ENCODE measurements around the gene RFC1.

The RFC1 gene

DNA sequence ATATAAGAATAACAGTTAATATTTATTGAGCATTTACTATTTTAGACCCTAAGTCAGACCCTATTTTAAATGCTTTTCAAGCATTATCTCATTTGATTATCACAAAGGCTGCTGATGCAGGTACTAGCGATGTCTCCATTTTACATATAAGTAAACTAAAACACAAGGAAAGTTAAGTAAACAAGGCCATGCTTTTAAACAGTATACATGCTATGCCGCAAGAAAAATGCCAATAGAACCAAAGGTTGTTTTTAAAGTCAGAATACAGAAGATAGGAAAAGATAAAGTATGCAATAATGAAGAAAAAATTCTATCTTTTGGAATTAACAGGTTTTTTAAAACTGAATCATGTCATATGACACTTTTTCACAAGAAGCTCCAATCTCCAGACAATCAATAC lies 26.2 kb downstream of the RFC1 start:
- DNase-seq (ENCODE audit: low spot score): no peak
- Histone ChIP-seq H3K4me1 (ENCODE audit: control insufficient read depth in 2 of 2, insufficient read depth in 1 of 2, low read depth in 1 of 2, low read length in 2 of 2) (peaks cover 0 to 2% of the 10 kb centered on the region in 2 donors), H2BK5ac (ENCODE audit: low read length) (no peak overlapping the region), H3K79me1 (ENCODE audit: low read depth, low read length) (no peaks in the 10 kb centered on the region), H3K36me3 (replicated peaks in 1 of 2; ENCODE audit: control insufficient read depth in 2 of 2, insufficient read depth in 2 of 2, low read length in 2 of 2) (peaks cover 0 to 58% of the 10 kb centered on the region in 2 donors), H3K23ac (ENCODE audit: low read depth, low read length, poor library complexity) (no peak overlapping the region), H4K8ac (ENCODE audit: low read depth, low read length) (no peak overlapping the region), H2BK12ac (ENCODE audit: low read length) (no peak overlapping the region), H3K18ac (ENCODE audit: low read length) (no peak overlapping the region), H3K27me3 (ENCODE audit: control insufficient read depth in 3 of 3, insufficient read depth in 3 of 3, low read depth in 1 of 3, low read length in 3 of 3) (no peaks in the 10 kb centered on the region), H3K9ac (ENCODE audit: low read depth, low read length, poor library complexity) (no peak overlapping the region), H3K27ac (replicated peaks; ENCODE audit: low read length) (no peak overlapping the region), H2AFZ (ENCODE audit: low read length) (no peak overlapping the region), H2AK5ac (ENCODE audit: low read depth, low read length) (no peak overlapping the region), H3K4ac (ENCODE audit: low read length) (no peak overlapping the region), H2BK120ac (ENCODE audit: low read depth, low read length) (no peak overlapping the region), H3K9me3 (replicated peaks in 1 of 2; ENCODE audit: control insufficient read depth in 2 of 2, insufficient read depth in 1 of 2, low read depth in 1 of 2, low read length in 2 of 2) (peaks cover 0 to 2% of the 10 kb centered on the region in 2 donors), H3K4me3 (ENCODE audit: low read length in 2 of 2) (no peak overlapping the region), H2BK15ac (ENCODE audit: low read length) (no peak overlapping the region), H4K91ac (ENCODE audit: low read depth, low read length, poor library complexity) (no peak overlapping the region), H3K14ac (ENCODE audit: low read length) (no peak overlapping the region), H3K4me2 (ENCODE audit: insufficient read depth, low read length, poor library complexity, severe bottlenecking) (no peak overlapping the region)
- no CpG with 5 or more reads among the region's 2 CpGs for WGBS, 2 donors (ENCODE audit: extremely low coverage in 2 of 2, insufficient read length in 2 of 2, insufficient replicate concordance in 1 of 2)

DNA sequence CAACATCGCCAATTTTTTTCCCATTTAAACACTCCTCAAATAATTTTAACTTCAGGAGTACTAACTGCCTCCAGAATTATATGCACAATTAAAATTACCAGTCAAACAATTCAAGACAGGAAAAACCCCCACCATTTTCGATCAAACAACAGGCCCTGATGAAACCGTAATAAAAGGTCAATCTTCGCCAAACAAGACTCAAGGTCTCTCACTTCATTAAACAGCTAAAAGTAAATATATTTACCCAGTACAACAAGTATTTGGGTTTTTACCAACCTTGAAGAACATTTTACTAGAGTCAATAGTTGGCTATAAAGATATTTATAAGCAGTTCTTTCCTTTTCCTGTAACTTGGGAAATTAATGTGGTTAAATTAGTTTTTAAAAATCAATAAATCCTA lies 28.3 kb downstream of the RFC1 start:
- H2BK5ac ChIP-seq (ENCODE audit: low read length): no peak overlapping the region
- H3K23ac ChIP-seq (ENCODE audit: low read depth, low read length, poor library complexity): no peak overlapping the region
- H3K27ac ChIP-seq (replicated peaks; ENCODE audit: low read length): no peak overlapping the region
- H2AK5ac ChIP-seq (ENCODE audit: low read depth, low read length): no peak overlapping the region
- no peaks in the 10 kb centered on the region for H3K79me1 ChIP-seq (ENCODE audit: low read depth, low read length)
- peaks cover 0 to 2% of the 10 kb centered on the region in 2 donors for H3K9me3 ChIP-seq (replicated peaks in 1 of 2; ENCODE audit: control insufficient read depth in 2 of 2, insufficient read depth in 1 of 2, low read depth in 1 of 2, low read length in 2 of 2)
- H3K14ac ChIP-seq (ENCODE audit: low read length): no peak overlapping the region
- no peak overlapping the region for H3K4ac ChIP-seq (ENCODE audit: low read length)
- H2BK12ac ChIP-seq (ENCODE audit: low read length): no peak overlapping the region
- no peak overlapping the region for H2BK120ac ChIP-seq (ENCODE audit: low read depth, low read length)
- no peak for DNase-seq (ENCODE audit: low spot score)
- H3K36me3 ChIP-seq (replicated peaks in 1 of 2; ENCODE audit: control insufficient read depth in 2 of 2, insufficient read depth in 2 of 2, low read length in 2 of 2): peaks cover 0 to 40% of the 10 kb centered on the region in 2 donors
- no peak overlapping the region for H2AFZ ChIP-seq (ENCODE audit: low read length)
- no peak overlapping the region for H4K8ac ChIP-seq (ENCODE audit: low read depth, low read length)
- no peak overlapping the region for H3K18ac ChIP-seq (ENCODE audit: low read length)
- H3K27me3 ChIP-seq (ENCODE audit: control insufficient read depth in 3 of 3, insufficient read depth in 3 of 3, low read depth in 1 of 3, low read length in 3 of 3): no peaks in the 10 kb centered on the region
- no peak overlapping the region for H4K91ac ChIP-seq (ENCODE audit: low read depth, low read length, poor library complexity)
- 100% methylated on average over 1 of the region's 4 CpGs; no CpG with 5 or more reads in 1 of the 2 donors for WGBS, 2 donors (ENCODE audit: extremely low coverage in 2 of 2, insufficient read length in 2 of 2, insufficient replicate concordance in 1 of 2)
- no peak overlapping the region for H2BK15ac ChIP-seq (ENCODE audit: low read length)
- no peak overlapping the region for H3K4me3 ChIP-seq (ENCODE audit: low read length in 2 of 2)
- no peak overlapping the region for H3K9ac ChIP-seq (ENCODE audit: low read depth, low read length, poor library complexity)
- H3K4me2 ChIP-seq (ENCODE audit: insufficient read depth, low read length, poor library complexity, severe bottlenecking): no peak overlapping the region
- peaks cover 0 to 2% of the 10 kb centered on the region in 2 donors for H3K4me1 ChIP-seq (ENCODE audit: control insufficient read depth in 2 of 2, insufficient read depth in 1 of 2, low read depth in 1 of 2, low read length in 2 of 2)

DNA sequence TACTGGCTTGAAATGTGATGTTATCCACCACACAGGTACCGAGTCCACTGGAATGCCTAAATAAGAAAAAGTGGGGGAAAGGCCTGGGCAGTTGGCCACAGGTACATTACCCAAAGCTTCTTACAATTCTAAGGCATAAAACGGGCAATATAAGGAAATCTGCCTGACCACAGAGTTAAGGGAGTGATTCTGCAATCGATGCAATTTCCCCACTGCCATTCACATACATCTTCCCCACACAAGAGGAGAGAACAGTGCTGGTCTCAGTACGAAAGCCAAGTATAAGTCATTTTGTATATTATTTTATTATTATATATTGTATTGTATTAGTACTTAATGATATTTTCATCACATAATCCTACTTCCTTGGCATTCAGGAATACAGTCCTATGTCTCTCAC lies 30.6 kb downstream of the RFC1 start:
- Histone ChIP-seq H3K4me2 (ENCODE audit: insufficient read depth, low read length, poor library complexity, severe bottlenecking) (no peak overlapping the region), H3K18ac (ENCODE audit: low read length) (no peak overlapping the region), H3K27me3 (ENCODE audit: control insufficient read depth in 3 of 3, insufficient read depth in 3 of 3, low read depth in 1 of 3, low read length in 3 of 3) (no peaks in the 10 kb centered on the region), H3K9ac (ENCODE audit: low read depth, low read length, poor library complexity) (no peak overlapping the region), H3K4ac (ENCODE audit: low read length) (no peak overlapping the region), H3K23ac (ENCODE audit: low read depth, low read length, poor library complexity) (no peak overlapping the region), H2AK5ac (ENCODE audit: low read depth, low read length) (no peak overlapping the region), H2BK15ac (ENCODE audit: low read length) (no peak overlapping the region), H3K36me3 (replicated peaks in 1 of 2; ENCODE audit: control insufficient read depth in 2 of 2, insufficient read depth in 2 of 2, low read length in 2 of 2) (peaks cover 0 to 17% of the 10 kb centered on the region in 2 donors), H2AFZ (ENCODE audit: low read length) (no peak overlapping the region), H2BK12ac (ENCODE audit: low read length) (no peak overlapping the region), H3K9me3 (replicated peaks in 1 of 2; ENCODE audit: control insufficient read depth in 2 of 2, insufficient read depth in 1 of 2, low read depth in 1 of 2, low read length in 2 of 2) (peaks cover 0 to 2% of the 10 kb centered on the region in 2 donors), H3K4me3 (ENCODE audit: low read length in 2 of 2) (no peak overlapping the region), H3K4me1 (ENCODE audit: control insufficient read depth in 2 of 2, insufficient read depth in 1 of 2, low read depth in 1 of 2, low read length in 2 of 2) (no peaks in the 10 kb centered on the region), H3K27ac (replicated peaks; ENCODE audit: low read length) (no peak overlapping the region), H3K79me1 (ENCODE audit: low read depth, low read length) (peaks cover 1% of the 10 kb centered on the region), H2BK5ac (ENCODE audit: low read length) (no peak overlapping the region), H4K91ac (ENCODE audit: low read depth, low read length, poor library complexity) (no peak overlapping the region), H3K14ac (ENCODE audit: low read length) (no peak overlapping the region), H2BK120ac (ENCODE audit: low read depth, low read length) (no peak overlapping the region), H4K8ac (ENCODE audit: low read depth, low read length) (no peak overlapping the region)
- no CpG with 5 or more reads among the region's 4 CpGs for WGBS, 2 donors (ENCODE audit: extremely low coverage in 2 of 2, insufficient read length in 2 of 2, insufficient replicate concordance in 1 of 2)
- no peak for DNase-seq (ENCODE audit: low spot score)

DNA sequence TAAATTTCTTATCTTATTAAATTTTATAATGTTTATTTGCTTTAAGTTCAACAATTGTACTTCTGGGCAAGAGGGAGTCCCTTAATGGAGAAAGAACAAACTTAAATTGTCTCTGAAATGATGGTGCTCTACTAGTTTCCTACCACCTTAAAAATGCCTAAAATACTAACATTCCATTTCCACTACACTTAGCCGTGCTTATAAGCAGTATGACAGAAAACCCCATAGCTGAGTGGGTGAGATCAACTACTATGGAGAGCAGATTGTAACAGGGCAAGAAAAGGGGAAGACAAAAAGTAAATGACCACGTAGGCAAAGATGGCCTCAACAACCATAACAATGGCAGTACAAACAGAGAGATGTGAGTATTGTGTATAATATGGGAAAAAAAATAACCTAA lies 35.0 kb downstream of the RFC1 start:
- Histone ChIP-seq H3K4ac (ENCODE audit: low read length) (no peak overlapping the region), H3K27ac (replicated peaks; ENCODE audit: low read length) (no peak overlapping the region), H2BK120ac (ENCODE audit: low read depth, low read length) (no peak overlapping the region), H2AK5ac (ENCODE audit: low read depth, low read length) (no peak overlapping the region), H3K14ac (ENCODE audit: low read length) (no peak overlapping the region), H2BK12ac (ENCODE audit: low read length) (no peak overlapping the region), H3K36me3 (replicated peaks in 1 of 2; ENCODE audit: control insufficient read depth in 2 of 2, insufficient read depth in 2 of 2, low read length in 2 of 2) (peaks cover 0 to 18% of the 10 kb centered on the region in 2 donors), H2AFZ (ENCODE audit: low read length) (no peak overlapping the region), H3K23ac (ENCODE audit: low read depth, low read length, poor library complexity) (no peak overlapping the region), H2BK15ac (ENCODE audit: low read length) (no peak overlapping the region), H3K27me3 (ENCODE audit: control insufficient read depth in 3 of 3, insufficient read depth in 3 of 3, low read depth in 1 of 3, low read length in 3 of 3) (no peaks in the 10 kb centered on the region), H3K4me1 (ENCODE audit: control insufficient read depth in 2 of 2, insufficient read depth in 1 of 2, low read depth in 1 of 2, low read length in 2 of 2) (no peaks in the 10 kb centered on the region), H4K8ac (ENCODE audit: low read depth, low read length) (no peak overlapping the region), H3K79me1 (ENCODE audit: low read depth, low read length) (peaks cover 1% of the 10 kb centered on the region), H3K4me3 (ENCODE audit: low read length in 2 of 2) (no peak overlapping the region), H4K91ac (ENCODE audit: low read depth, low read length, poor library complexity) (no peak overlapping the region), H3K9me3 (replicated peaks in 1 of 2; ENCODE audit: control insufficient read depth in 2 of 2, insufficient read depth in 1 of 2, low read depth in 1 of 2, low read length in 2 of 2) (no peaks in the 10 kb centered on the region), H3K18ac (ENCODE audit: low read length) (no peak overlapping the region), H3K9ac (ENCODE audit: low read depth, low read length, poor library complexity) (no peak overlapping the region), H2BK5ac (ENCODE audit: low read length) (no peak overlapping the region), H3K4me2 (ENCODE audit: insufficient read depth, low read length, poor library complexity, severe bottlenecking) (no peak overlapping the region)
- WGBS, 2 donors (ENCODE audit: extremely low coverage in 2 of 2, insufficient read length in 2 of 2, insufficient replicate concordance in 1 of 2): no CpG with 5 or more reads among the region's 2 CpGs
- no peak for DNase-seq (ENCODE audit: low spot score)
